ENCODE results near the gene TUBGCP6.
"Not testable (repeated sequence)": the region's sequence is repeated elsewhere in the genome, so short reads cannot be mapped to it uniquely, and the experiment has no call there.

TUBGCP6 gene

GRCh38 chr22:50177537-50178470, 67.0 kb downstream of the TUBGCP6 start:
- DNase-seq: no peak

- no peak for DNase-seq
These were observed 67.8 kb downstream of the TUBGCP6 start for GRCh38 chr22:50176850-50177536.

- no peak for DNase-seq
These were observed 68.6 kb downstream of the TUBGCP6 start for GRCh38 chr22:50175921-50176849.

- no peak for DNase-seq
These were observed 69.7 kb downstream of the TUBGCP6 start for GRCh38 chr22:50175191-50175461.

- no peak for DNase-seq
These were observed 70.2 kb downstream of the TUBGCP6 start for GRCh38 chr22:50174382-50175190.

GRCh38 chr22:50173983-50174355, 70.9 kb downstream of the TUBGCP6 start:
- DNase-seq: no peak

GRCh38 chr22:50173311-50173982, 71.4 kb downstream of the TUBGCP6 start:
- DNase-seq: no peak

GRCh38 chr22:50171965-50172421, 72.8 kb downstream of the TUBGCP6 start:
- DNase-seq: no peak

- DNase-seq: no peak
These were observed 73.4 kb downstream of the TUBGCP6 start for GRCh38 chr22:50171319-50171964.

- DNase-seq: no peak
These were observed 74.1 kb downstream of the TUBGCP6 start, which contains the start of gene PANX2 for GRCh38 chr22:50170453-50171318. Gene PANX2, plus strand, starts transcription at chr22:50170731. Its CDS starts 0 bp downstream, at chr22:50170731.

GRCh38 chr22:50169774-50170341, 75.0 kb downstream of the TUBGCP6 start:
- DNase-seq: no peak

- no peak for DNase-seq
These were observed 75.6 kb downstream of the TUBGCP6 start for GRCh38 chr22:50169181-50169759.

- not testable (repeated sequence) for DNase-seq
These were observed 76.2 kb downstream of the TUBGCP6 start for GRCh38 chr22:50168490-50169180.

- no peak for DNase-seq
These were observed 76.9 kb downstream of the TUBGCP6 start for GRCh38 chr22:50167689-50168489.
